Effector CD4-positive, alpha-beta T cell (primary cell): Measurements from ENCODE around the gene FMO5.
"Not testable (repeated sequence)": the region's sequence is repeated elsewhere in the genome, so short reads cannot be mapped to it uniquely, and the experiment has no call there.

ENCODE experiments used
- DNase-seq: peaks from one replicate; pipeline ENCODE4 v3.0.0-alpha.2; 2020

The FMO5 gene

GRCh38 chr1:147204080-147204479 lies 21.1 kb downstream of the FMO5 start:
- no peak for DNase-seq

- no peak for DNase-seq
Measured at GRCh38 chr1:147202576-147202975, 22.6 kb downstream of the FMO5 start.

GRCh38 chr1:147201786-147202185 lies 23.4 kb downstream of the FMO5 start:
- no peak for DNase-seq

DNA sequence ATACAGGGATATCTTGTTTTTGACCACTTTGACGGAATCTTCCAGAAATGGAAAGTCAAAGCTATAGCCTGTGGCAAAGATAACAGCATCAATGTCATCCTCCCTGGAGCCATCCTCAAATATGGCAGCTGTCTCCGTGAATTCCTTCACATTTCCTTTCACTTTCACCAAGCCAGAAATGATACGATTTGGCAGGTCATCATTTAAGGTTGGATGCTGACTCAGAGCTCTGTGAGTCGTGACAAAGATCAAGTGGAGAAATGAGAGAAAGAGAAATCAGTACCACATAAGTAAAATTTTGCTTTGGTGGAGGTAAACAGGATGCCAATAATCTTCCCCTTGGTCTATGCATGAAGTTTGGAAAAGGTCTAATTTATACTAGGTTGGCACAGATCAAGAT lies 23.9 kb downstream of the FMO5 start:
- no peak for DNase-seq

GRCh38 chr1:147197324-147197723 lies 27.8 kb downstream of the FMO5 start:
- DNase-seq = not testable (repeated sequence)

- no peak for DNase-seq
Measured at GRCh38 chr1:147189514-147189913, 35.6 kb downstream of the FMO5 start.

DNA sequence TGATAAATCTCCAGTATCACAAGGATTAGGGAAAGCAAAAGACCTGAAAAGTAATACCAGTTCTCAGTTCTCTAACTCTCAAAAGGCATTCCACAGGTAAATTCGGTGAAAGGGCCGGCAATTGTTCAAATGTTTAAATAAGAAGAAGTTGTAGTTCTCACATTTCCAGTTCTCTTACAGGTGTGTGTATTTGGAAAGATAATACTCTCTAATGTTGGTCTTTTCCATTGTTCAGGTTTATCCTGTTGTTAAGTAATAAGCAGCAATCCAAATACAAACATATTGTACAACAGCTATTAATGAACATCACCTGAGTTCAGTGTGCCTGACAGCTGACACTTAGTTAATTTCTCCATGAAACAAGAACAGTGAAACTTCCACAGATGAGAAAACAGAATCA lies 39.7 kb downstream of the FMO5 start:
- no peak for DNase-seq

- no peak for DNase-seq
Measured at GRCh38 chr1:147177611-147178380, 47.3 kb downstream of the FMO5 start.

- peak; percentile 74 for DNase-seq
Measured at GRCh38 chr1:147172168-147173016, 52.7 kb downstream of the FMO5 start, which contains the start of gene PRKAB2. PRKAB2 (minus strand) TSS chr1:147172470; CDS start chr1:147172144, 326 bp downstream.

DNA sequence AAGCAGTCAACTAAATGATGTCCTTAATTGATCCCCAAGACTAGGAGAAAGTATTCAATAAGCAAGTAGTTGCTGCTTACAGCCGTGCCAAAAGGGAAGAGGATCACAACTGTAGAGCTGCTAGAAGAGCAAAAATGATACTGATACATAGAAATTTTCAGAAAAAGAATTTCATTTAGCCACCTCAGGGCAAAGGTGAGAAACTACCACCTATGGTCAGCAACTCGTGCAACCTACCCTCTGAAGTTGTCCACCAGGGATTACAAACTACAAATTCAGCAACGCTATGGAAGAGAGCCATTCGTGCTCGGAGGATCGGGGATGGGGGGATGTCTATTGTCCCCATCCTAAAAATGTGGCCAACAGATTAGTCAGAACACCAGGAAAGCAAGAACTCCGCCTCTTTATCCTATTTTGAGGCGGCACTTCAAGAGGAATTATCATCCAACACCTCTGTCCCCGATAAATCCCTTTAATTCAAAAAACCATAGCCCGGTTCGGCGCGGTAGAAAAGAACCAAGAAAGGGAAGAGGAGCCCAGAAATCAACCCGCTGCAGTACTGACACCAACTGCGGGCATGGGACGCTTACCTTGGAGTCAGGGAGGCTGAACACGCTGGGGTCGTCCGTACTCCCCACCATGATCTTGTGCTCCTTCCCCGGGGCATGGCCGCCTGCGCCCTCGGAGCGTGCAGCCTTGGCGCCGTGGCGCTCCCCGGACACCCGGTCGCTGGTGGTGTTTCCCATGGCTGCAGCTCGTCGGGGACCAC lies 53.6 kb downstream of the FMO5 start:
- DNase-seq = no peak

DNA sequence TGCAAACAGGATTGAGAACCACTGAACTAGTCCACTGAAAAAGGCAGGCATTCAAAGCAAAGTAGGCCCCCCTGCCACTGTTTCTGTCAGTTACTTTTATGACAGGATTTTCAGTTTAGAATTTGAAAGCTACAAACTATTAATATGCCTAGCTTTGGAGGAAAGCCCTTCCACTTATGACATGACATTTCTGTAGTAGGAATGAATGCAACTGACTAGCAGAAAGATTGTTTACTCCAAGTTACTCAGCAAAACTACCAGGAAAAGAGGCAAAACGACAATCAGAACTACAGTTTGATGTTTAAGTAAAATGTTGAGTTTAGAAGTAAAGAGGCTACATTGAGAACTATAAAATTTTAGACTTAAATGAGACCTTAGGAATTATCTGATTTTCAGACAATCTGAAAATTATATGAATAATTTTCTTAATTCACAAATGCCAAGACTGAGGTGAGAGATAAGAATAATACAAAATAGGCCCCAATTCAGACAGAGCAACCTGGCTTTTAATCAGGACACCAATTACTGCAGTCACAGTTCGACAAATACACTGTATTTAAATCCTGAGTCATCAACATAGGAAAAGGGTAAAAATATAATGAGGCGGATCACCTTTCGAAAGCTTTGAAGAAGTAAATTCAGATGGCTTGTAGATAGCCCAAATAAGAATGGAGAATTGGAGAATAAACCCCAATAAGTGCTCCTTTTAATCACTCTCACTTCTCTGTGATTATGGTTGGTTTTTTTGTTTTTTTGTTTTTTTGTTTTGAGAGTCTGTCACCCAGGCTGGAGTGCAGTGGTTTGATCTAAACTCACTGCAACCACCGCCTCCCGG lies 55.1 kb downstream of the FMO5 start:
- no peak for DNase-seq

DNA sequence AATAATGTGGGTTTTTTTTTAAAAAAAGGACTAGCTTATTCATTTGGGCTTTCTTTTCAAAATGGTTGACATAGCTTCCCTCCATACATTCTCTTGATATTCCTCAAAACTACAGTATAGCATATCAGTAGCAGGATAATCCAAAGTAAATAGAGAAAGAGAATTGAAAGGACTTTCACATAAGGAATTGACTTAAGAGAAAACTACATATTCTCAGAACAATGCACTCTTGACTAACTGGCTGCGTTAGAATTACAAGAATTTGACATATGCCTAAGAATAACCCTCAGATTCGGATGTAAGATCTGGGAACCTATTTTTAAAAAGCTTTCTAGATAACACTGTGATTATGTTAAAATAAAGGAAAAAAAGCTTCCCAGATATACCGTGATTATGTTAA lies 56.0 kb downstream of the FMO5 start:
- no peak for DNase-seq

GRCh38 chr1:147168626-147169058 lies 56.5 kb downstream of the FMO5 start:
- no peak for DNase-seq

- DNase-seq = no peak
Measured at GRCh38 chr1:147167365-147167764, 57.8 kb downstream of the FMO5 start.

DNA sequence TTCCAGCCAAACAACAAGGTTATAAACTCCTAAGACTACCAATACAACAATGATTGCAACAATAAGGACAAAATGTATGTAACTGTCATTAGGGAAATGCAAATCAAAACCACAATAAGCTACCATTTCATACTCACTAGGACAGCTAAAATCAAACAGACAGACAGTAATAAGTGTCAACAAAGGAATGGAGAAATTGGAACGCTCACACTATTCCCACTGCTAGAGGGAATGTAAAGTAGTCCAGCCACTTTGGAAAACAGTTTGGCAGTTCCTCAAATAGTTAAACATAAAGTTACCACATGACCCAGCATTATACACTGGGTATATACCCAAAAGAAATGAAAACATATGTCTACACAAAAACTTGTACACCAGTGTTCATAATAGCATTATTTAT lies 62.1 kb downstream of the FMO5 start:
- DNase-seq = no peak

- no peak for DNase-seq
Measured at GRCh38 chr1:147162093-147162492, 63.0 kb downstream of the FMO5 start.

- DNase-seq = not testable (repeated sequence)
Measured at GRCh38 chr1:147157116-147157515, 68.0 kb downstream of the FMO5 start.

DNA sequence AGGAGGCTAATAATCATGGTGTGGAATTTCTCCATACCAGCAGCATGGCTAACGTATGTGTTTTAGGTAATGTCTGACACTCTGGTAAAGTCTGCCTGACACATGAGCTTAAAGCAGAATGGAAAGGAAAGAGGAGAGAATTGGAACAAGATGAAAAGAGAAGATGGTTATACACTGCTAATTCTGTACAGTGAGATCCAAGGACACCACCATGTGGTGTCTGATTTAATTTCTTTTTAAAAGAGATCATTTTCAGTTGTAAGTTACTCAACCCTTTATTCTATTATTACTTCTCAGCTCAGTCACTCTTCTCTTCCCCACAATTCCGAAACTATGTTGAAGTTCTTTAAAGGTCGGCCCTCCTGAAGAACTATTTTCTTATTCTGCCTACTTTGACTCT lies 68.5 kb downstream of the FMO5 start:
- DNase-seq = no peak

DNA sequence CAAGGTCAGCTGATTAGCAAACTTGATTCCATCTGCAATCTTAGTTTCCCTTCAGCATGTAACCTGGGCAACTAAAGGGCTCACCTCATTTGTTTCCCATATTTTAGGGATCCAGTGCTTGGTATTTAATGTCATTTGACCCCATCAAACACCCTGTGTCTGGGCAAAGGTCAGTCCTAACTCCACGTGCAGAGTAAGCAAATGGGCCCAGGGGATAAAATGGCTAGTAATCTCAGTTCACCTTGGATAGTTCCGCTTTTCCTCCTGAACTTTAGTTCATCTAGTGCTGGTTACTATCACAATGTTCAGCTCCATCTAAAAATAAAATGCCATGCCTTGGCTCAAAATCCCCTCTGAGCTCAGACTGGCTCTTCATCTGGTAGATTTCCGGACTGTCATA lies 72.4 kb downstream of the FMO5 start:
- no peak for DNase-seq

DNA sequence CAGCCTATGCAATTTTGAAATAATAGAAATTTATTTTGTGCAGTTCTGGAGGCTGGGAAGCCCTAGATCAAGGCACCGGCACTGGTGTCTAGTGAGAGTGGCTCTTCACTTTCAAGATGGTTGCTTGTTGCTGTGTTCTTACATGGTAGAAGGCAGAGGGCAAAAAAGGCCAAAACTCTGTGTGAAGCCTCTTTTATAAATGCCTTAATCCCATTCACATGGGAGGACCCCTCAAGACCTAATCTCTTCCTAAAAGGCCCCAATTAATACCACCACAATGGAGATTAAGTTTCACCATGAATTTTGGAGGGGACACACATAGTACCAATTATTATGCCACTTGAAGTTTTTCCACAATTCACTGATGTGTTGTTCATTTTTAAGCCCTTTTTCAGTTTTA lies 73.9 kb downstream of the FMO5 start:
- DNase-seq = no peak

- no peak for DNase-seq
Measured at GRCh38 chr1:147142886-147143285, 82.3 kb downstream of the FMO5 start.
